NCI-H1105 (cell line): ENCODE measurements around the gene RASSF8.

Experiments
- DNase-seq: peaks from one replicate; lab custom pipeline; 2025; lab: John Stamatoyannopoulos, UW

RASSF8 gene, protein sequence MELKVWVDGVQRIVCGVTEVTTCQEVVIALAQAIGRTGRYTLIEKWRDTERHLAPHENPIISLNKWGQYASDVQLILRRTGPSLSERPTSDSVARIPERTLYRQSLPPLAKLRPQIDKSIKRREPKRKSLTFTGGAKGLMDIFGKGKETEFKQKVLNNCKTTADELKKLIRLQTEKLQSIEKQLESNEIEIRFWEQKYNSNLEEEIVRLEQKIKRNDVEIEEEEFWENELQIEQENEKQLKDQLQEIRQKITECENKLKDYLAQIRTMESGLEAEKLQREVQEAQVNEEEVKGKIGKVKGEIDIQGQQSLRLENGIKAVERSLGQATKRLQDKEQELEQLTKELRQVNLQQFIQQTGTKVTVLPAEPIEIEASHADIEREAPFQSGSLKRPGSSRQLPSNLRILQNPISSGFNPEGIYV

DNA sequence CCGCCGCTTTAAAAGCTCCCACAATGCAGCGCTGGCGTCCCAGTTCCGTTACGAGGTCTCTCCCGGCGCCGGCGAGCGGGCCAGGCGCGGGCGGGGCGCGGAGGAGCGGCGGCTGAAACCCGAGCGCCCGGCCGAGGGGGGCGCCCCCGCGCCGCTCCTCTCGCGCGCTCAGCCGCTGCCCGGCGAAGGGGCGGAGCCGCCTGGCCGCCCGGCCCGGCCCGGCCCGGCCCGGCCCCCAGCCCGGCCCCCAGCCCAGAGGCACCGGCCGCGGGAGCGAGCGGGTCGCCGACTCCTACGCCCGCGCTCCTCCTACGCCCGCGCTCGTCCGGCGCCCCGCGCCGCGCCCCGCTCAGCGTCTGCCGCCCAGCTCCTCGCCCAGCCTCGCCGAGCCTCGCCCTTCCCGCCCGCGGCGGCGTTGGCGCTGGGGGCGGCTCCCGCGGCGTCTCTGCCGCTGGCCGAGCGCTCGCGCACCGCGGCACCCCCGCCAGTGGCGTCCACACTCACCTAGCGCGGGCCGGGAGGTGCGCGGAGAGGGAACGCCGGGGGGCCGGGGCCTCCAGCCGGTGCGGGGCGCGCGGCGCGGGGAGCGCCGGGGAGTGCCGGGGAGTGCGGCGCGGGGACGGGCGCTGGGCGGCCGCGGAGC is at the start of gene RASSF8:
Gene RASSF8, plus strand, starts transcription at position 255 of the 643 bp plus-strand sequence. CDS start 96,662 bp downstream, outside the sequence.
- DNase-seq: peak; percentile 50

DNA sequence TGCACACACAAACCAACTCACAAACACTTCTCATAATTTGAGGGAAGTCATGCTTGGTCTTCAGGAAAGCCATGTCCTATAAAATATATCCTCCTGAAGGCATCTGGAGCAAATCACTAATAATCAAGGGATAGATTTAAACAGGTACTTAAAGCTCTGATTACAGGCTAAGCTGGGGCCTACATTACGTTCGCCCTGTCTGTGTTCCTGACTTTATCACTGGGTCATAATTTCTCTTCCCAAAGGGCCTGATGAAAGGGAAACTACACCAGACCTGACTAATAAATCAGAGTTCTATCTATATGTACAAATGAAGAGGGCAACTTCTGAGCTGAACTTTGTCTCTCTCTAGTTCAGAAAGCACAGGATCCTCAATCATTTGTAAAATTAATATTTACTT is 43.9 kb upstream of the RASSF8 start:
- DNase-seq: no peak

DNA sequence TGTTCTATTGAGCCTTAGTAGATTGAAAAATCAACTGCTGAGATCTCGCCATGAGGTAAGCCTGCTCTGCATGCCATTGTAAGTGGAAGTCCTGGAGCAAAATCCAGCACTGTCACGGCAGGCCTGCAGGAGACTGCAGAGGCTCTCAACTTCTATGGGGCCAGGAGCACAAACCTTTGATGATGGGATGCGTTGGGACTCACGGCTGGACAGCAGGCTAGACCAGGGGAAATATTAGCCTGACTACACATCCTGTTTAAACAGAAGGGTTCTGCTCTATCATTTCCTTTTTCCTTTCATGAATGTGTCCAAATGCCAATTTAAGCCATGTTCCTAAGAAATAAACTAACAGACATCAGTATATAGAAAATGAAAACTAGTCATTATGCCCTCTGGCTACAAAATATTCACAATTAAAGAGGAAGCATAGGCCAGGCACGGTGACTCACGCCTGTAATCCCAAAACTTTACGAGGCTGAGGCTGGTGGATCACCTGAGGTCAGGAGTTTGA is 33.9 kb upstream of the RASSF8 start:
- DNase-seq: no peak

DNA sequence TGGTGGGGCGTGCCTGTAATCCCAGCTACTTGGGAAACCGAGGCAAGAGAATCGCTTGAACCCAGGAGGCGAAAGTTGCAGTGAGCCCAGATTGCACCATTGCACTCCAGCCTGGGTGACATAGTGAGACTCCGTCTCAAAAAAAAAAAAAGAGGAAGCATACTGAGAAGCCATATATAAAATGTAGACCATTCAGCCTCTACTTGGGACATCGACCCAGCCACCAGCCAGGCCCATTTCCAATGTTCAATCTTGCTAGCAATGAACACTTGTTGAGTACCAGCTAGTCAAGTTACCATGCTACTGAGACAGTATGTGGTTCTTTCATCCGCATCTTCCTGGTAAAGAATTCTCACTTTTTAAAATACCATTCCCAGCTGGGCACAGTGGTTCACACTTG is 33.4 kb upstream of the RASSF8 start:
- DNase-seq: no peak

DNA sequence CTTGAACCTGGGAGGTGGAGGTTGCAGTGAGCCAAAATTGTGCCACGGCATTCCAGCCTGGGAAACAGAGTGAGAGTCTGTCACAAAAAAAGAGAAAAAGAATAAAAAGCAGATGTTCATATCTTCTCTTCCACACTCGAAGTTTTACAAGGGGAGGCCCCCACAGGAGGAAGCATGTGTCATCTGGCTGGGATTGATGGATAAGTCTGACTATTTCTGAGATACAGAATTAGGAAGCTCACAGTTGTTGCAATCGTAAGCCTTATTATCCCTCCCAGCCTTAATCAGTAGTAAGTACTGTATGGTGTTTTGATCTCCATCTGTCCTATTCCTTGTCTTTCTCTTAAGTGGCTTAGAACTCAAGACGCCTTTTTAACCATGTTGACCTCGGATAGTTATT is 31.9 kb upstream of the RASSF8 start:
- no peak for DNase-seq

DNA sequence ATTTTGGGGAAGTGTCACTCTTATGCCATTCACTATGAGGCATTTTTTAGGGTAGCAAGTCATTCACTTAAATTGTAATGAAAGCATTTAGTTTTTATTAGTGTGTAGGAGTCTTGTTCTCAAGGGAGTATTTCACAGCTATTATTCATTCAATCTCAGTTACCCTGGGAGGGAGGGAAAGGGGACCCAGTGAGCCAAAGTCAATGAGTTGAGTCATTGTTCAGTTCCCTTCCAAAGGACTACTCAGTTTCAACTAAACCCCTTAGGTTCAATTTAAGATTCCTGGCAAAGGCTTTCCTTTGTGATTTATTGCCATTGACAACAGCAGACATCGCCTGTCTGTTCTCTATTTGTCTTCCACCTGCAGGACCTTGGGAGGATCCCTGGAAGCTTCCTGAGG is 29.3 kb upstream of the RASSF8 start:
- DNase-seq: no peak

DNA sequence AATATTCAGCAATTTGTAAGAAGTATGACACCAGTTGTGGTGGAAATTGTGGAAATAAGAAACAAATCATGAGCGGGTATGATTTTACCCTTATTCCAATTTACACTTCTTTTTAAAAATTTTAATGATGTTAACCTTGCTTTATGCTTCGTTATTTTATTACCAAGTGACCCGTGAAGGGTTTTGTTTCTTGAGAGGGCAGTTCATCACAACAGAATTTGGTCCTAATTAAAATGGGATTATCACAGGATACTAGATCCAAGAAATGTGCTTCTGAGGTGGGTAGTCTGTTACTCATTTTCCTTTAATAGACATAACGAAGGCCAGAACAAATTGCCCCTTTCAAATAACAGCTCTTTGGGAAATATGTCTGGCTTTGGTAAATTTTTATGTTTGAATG is 25.5 kb upstream of the RASSF8 start:
- no peak for DNase-seq

DNA sequence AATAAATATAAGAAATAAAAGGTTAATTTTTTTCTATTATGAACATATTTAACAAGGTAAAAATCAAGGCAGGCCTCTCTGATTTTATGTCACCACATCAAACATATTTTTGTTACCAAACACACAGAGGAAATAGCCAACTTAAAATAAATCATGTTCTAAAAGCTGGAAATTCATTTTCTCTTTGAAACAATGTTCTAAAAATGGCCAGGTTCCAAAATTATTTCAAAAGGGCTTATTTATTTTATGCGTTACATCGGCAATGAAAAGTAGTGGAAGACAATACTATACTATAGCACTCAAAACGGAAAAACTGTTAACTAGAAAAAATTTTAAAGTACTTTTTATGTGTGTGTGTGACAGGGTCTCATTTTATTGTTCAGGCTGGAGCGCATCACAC is 24.0 kb upstream of the RASSF8 start:
- no peak for DNase-seq

DNA sequence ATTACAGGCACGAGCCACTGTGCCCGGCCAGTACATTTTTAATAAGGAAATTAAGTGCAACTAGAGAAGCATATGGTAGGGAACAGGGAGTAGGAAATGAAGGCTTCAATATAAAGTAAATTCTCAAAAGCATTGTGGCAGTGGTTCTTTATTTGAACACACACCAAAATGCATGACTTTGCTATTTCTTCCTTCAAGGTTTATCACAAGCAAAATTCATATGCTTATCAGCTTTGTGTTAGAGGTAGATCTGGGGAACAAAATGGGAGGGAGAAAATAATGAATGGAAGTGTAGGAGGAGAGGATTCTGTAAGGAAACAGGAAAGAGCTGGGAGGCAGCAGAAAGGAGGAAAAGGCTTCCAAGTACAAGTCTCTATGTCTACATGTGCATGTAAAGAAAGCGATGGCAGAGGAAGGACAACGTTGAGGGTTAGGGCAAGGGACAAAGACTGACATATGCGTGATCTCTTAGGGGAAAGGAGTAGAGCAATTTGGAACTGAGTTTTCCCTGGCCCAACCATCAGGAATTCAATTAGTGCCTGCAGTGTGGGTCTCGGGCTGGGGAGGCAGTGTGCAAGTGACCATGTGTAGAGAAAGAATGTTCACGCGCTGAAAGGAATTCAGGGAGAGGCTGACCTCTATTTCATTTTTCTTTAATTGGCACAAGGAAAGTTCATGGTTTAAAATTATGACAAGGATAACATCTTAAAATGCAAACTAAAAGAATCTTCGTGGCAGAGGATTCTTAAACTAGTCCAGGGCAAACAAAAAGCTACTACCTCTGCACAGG is 22.9 kb upstream of the RASSF8 start:
- no peak for DNase-seq

DNA sequence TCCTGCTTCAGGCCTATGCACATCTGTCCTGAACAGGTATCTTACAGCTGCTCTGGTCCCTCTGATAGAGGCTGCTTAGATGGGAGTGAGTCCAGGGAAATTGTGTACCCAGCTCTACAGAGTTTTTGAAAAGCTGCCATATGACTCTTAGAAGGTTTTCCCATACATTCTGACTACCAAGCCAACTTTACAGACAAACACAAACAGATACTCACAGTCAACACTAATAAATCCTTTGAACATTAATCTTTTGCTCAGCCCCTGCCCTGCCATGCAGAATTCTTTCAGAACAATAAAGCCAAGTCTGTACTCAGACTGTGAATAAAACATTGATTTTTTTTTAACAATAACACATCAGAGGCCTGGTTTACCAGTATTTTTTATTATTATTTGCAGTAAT is 21.4 kb upstream of the RASSF8 start:
- no peak for DNase-seq

DNA sequence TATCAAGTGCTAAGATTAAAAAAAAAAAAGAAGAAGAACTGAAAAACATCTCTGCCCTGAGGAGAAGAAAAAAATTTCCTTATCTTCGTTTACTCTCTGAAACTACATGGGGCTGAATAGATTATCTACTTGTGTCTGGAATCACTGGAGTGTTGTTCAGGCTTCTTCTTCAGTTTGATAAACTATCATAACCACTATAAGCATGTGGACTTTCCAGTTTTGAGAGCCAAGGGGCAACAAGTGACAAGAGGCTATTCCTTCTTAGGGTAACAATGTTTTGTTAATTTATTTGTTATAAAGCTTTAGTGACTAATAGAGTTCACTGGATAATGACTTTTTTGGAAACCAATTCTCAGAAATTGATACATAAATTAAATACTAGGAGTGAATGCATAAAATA is 19.9 kb upstream of the RASSF8 start:
- DNase-seq: no peak

DNA sequence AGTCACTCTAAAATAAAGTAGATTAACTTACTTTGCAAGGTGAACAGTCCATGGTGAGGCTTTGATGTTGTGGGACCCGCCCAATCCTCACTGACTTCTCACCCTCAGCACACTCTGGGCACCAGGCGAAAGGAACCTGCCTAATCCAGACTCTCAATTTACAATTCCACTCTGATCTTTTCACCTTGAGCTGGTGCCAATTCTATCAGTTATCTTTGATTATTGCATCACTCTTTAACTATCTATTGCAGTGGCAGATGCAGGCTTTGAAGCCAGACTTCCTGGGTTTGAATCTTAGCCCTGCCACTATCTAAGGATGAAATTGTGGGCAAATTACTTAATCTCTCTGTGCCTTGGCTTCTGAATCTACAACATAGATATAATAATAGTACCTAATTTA is 18.9 kb upstream of the RASSF8 start:
- no peak for DNase-seq

DNA sequence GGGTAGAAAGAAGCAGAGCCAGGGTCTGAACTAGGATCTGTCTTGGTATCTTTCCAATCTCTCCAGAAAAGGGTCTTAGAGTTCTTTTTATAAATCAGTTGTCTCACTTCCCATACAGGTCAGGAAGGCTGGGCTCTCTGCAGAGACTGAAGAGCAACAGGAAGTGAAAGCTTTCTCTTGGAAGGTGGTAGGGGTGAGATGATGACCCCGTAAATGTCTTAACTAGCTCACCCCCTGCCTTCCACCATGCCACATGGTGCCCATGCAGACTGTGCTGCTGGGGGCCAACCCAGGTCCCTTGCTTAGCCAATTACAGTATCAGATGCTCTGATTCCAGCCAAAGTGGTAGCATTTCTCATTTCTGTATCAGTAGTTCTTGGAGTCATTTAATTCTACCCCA is 17.6 kb upstream of the RASSF8 start:
- no peak for DNase-seq

DNA sequence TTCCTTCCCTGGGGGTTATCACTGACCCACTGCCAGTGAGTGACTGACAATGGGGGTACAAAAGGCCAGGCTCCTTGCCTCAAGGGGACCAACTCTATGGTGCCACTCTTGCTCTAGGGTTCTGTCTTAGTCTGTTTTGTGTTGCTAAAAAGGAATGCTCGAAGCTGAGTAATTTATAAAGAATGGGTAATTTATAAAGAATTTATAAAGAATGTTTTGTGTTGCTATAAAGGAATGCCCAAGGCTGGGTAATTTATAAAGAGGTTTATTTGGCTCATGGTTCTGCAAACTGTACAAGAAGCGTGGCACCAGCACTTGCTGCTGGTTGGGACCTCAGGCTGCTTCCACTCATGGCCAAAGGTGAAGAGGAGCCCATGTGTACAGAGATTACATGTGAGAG is 15.8 kb upstream of the RASSF8 start:
- DNase-seq: no peak

DNA sequence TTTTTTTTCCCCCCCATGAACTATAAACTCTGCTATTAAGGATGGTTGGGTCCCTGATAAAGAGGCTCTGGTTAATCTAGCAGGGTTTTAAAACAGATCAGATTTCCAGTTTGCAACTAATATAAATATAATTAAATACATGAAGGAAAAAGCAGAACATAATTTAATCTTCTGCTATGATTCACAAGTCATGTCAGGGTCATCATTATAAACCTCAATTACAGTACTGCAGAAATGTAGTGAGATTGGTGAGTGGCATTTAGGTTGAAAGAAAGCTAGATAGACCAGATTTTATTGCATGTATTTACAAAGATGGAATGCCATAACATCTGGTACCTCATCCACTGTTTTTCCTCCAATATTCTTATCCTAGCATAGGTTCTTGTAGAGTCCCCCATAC is 14.5 kb upstream of the RASSF8 start:
- no peak for DNase-seq

DNA sequence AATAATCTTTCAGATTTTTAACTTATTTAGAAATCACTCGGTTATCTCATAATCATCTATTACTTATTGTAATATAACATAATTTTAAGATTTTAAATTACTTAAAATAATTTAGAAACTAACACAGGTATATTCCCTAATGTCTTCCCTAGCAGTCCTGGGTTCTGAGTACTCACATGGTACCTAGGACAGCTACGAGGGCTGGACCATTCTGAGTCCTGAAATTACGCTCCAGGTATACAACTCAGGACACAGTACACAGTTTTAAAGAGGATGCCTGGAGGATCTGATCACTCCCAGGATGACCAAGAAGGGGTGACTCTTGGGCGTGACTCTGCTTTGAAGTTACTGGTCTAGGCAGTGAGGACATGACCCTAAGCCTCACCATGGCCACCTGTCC is 9.1 kb upstream of the RASSF8 start:
- DNase-seq: no peak

DNA sequence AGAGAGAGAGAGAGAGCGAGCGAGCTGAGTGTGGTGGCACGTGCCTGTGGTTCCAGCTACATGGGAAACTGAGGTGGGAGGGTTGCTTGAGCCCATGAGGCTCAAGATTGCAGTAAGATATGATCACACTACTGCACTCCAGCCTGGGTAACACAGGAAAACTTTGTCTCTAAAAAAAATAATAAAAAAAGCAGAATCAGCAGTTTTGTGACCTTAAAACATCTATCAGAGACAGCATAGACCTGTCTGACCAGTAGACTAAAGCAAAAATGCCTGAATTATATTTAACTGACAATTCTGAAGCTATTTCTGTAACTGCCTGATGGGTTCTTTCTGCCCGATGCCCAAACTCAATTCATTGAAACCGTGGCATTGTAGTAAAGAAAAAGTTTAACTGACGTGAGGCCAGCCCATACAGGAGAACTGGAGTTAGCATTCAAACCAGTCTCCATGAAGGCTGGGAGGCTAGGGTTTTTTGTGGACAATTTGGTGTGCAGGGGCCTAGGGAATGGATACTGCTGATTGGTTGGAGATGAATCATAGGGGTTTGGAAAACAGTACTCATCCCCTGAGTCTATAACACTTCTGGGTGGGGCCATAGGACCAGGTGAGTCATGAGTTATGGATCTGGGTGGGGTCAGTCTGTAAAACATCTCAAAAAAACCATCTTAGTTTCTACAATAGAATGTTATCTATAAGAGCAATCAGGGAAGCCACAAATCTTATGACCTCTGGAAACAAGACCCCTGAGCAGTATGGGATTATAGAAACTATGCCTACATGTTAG is 8.0 kb upstream of the RASSF8 start:
- no peak for DNase-seq

DNA sequence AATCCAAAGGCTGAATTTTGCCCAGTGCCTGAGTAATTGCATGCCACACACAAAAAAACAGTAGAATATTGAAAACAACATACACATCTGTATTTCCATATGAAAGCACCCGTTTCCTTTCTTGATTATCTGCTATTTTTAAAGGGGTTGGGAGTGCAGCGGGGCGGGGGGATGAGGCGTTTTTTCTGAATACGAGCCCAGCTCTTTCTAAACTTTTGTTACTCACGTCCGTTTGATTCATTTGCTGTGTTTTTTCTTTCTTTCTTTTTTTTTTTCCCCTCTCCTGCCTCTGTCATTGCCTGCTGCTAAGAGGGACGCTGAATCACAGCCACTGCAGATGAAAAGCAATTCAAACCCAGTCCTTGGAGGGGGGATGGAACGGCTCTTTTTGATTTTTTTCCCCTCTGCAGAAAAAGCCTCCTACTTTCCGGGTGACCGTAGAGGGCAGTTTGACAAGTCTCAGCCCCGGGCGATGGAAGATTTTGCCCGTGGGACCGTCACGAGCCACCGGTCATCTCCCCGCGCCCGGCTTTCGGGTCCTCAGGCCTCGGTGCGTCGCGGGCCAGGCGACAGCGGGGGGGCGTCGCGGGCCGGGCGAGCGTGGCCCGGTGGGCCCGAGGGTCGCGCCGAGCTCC is 572 bp upstream of the RASSF8 start:
- DNase-seq: no peak

DNA sequence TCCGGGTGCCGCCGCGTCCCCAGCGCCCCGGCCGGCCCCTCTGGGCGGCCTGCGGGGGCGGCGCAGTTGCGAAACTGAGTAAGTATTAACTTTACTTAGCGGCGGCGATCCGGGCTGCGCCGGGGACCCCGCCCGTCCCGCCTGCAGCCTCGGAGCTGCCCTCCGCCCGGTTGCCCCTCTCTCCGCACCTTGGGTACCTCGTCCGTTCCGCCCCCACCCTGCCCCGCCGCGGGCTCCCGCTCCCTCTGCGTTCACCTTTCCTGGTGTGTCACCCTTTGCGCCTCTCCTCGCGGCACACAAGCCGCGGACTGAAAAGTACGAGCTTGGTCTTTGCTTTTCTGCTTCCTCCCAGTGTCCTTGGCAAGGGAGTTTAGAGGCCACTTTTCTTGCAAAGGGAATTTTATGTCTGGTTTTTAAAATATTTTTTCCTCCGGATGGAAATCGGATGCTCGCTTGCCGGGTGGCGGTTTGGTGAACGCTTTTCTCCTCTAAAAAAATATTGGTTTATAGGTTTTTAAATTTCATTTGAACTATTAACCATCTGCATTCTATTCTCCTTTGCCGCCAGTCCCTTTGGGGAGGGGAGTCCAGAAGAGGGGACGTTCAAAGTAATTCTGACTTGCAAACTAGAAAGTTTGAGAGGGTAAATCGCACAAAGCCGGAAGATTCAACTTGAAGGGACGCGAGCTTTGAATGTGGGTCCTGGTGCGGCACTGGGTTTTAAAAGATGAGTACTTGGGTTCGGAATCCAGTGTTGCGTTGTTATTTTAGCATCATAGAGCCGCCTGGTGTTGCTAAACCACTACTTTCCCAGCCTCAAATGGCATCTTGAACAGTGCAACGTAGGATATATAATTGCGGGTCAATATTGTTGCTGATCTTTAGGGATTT is 834 bp downstream of the RASSF8 start:
- DNase-seq: peak; percentile 6

DNA sequence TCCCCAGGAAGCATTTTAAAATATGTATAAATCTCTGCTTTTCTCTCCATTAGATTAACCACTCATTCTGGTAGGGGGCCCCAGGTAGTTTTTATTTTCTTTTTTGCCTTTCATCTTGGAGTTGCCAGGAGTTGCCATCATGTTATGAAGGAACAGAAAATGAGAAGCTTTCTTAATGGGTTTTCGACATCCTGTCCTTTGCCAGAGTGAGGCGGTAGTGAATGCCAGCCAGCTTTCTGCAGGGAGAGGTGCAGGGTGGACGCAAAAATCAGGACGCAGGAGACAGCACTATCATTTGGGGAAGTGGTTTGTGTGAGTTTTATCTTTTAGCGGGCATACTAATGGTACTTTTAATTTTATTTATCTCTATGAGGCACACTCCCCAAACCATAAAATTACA is 1.7 kb downstream of the RASSF8 start:
- DNase-seq: no peak
